ENCODE data around the gene ATP6V0A4.

Gene ATP6V0A4

DNA sequence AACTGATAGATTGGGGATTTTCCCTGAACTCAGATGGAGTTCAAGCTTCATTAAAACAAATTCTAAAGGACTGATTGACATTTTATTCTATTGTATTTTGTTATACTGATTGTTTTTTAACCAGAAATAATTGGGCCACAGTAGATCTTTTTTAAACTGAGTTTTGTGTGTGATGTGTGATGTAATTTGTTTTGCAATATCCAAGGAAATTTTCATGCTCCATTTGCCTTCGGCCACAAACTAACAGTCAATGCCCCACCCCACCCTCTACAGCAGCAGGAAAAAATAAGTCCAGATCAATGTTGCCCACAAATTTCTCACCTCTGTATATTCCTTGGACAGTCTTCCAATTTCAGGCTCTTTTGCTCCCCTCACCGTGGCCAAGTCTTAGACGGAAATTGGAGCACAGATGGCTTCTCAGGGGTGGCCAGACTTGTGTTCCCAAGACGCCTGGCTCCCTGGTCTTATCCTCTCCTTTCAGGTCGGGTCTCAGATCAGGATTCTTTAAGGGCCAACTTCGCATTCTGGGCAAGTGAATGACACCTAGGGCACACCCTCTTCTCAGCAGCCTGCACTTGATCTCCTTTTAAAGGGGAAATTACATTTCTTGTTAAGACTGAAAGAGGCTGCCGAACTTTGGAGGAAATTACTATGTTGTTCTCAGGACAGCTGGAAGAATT is 97.0 kb downstream of the ATP6V0A4 start, which contains the start of gene SVOPL:
Gene SVOPL (minus strand): TSS at position 506 of the 680 bp plus-strand sequence. CDS start 22,317 bp downstream, outside the sequence.
- Histone ChIP-seq H3K9ac (ENCODE audit: low read length) (no peak within 1 kb of the TSS), H3K14ac (ENCODE audit: low read length in 2 of 2) (no peak within 1 kb of the TSS), H2BK5ac (ENCODE audit: low read depth, low read length, poor library complexity, severe bottlenecking) (no peak within 1 kb of the TSS), H3K23ac (ENCODE audit: low read length in 2 of 2) (no peak within 1 kb of the TSS), H3K79me1 (replicated peaks; ENCODE audit: low read length, poor library complexity, severe bottlenecking) (no peaks in the 10 kb centered on the region), H2AK5ac (ENCODE audit: low read length, severe bottlenecking) (no peak within 1 kb of the TSS), H2BK12ac (ENCODE audit: low read length in 2 of 2) (no peak within 1 kb of the TSS), H4K8ac (ENCODE audit: low read length) (no peak within 1 kb of the TSS), H3K4me3 (ENCODE audit: insufficient read depth in 1 of 2, low read depth in 1 of 2, low read length in 2 of 2) (no peak within 1 kb of the TSS), H3K4me1 (ENCODE audit: control insufficient read depth, insufficient read depth, low read depth, low read length) (no peaks in the 10 kb centered on the region), H3K4me2 (ENCODE audit: low read length, poor library complexity, severe bottlenecking) (no peak within 1 kb of the TSS), H2AFZ (ENCODE audit: low read depth, low read length) (no peak within 1 kb of the TSS), H3K27me3 (ENCODE audit: control insufficient read depth in 1 of 2, insufficient read depth in 1 of 2, low read length in 2 of 2) (peaks cover 0 to 9% of the 10 kb centered on the region in 2 experiments), H3K9me3 (ENCODE audit: control insufficient read depth, low read length) (peaks cover 4% of the 10 kb centered on the region), H4K91ac (ENCODE audit: low read length) (no peak within 1 kb of the TSS), H2BK15ac (ENCODE audit: low read depth, poor library complexity, severe bottlenecking) (no peak within 1 kb of the TSS), H3K27ac (ENCODE audit: low read length, poor library complexity, severe bottlenecking) (no peak within 1 kb of the TSS), H3K4ac (ENCODE audit: low read depth in 1 of 2, low read length in 2 of 2) (no peak within 1 kb of the TSS), H3K18ac (ENCODE audit: low read depth in 1 of 2, low read length in 2 of 2) (no peak within 1 kb of the TSS), H3K36me3 (ENCODE audit: control insufficient read depth in 1 of 2, insufficient read depth in 2 of 2, low read depth in 1 of 2, low read length in 2 of 2) (no peaks in the 10 kb centered on the region), H2BK120ac (ENCODE audit: low read depth, low read length) (no peak within 1 kb of the TSS)
- 73% methylated on average over 7 of the region's 7 CpGs for WGBS
- DNase-seq, result no peak

DNA sequence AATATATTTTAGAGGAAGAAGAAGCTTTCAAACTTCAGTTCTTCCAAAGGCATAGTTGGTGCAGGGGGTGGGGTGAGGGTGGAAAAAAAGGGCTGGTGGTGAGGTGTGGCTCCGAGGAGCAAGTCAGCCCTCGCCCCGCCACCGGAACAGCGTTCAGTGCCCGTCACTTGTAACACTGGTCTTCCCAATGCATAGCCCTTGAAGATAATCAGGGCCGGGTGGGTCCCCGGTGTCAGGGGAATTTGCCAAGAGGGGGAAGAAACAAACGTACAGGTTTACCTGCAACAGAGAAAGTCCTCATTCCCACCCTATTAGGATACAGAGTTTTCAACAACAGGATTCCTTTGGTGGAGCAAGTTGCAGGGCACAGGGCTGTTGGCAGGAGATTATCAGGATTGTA is 98.3 kb downstream of the ATP6V0A4 start:
- 80% methylated on average over 8 of the region's 9 CpGs for WGBS

DNA sequence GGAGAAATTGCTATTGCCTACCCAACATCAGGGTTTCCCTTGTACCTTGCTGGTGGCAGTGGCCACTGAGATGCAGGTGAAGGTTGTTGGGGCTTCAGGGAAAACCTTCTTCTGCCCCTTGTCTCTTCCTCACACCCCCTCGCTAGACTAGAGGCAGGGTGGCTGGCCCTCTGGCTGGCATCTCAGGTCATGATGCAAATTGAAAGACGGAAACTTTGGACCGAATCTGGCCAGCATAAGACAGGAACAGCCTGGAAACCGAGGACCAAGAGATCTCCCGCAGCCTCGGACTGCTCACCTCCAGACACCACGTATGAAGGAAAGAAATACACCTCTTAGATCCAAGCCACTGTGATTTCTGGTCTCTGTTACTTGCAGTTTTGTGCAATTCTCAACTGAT is 99.7 kb downstream of the ATP6V0A4 start:
- Histone ChIP-seq H3K4me1 (ENCODE audit: control insufficient read depth, insufficient read depth, low read depth, low read length) (no peaks in the 10 kb centered on the region), H2BK15ac (ENCODE audit: low read depth, poor library complexity, severe bottlenecking) (no peak overlapping the region), H3K4me3 (ENCODE audit: insufficient read depth in 1 of 2, low read depth in 1 of 2, low read length in 2 of 2) (no peak overlapping the region), H3K27ac (ENCODE audit: low read length, poor library complexity, severe bottlenecking) (no peak overlapping the region), H3K9me3 (ENCODE audit: control insufficient read depth, low read length) (peaks cover 4% of the 10 kb centered on the region), H3K4ac (ENCODE audit: low read depth in 1 of 2, low read length in 2 of 2) (no peak overlapping the region), H3K36me3 (ENCODE audit: control insufficient read depth in 1 of 2, insufficient read depth in 2 of 2, low read depth in 1 of 2, low read length in 2 of 2) (no peaks in the 10 kb centered on the region), H4K8ac (ENCODE audit: low read length) (no peak overlapping the region), H2AFZ (ENCODE audit: low read depth, low read length) (no peak overlapping the region), H2BK12ac (ENCODE audit: low read length in 2 of 2) (no peak overlapping the region), H3K18ac (ENCODE audit: low read depth in 1 of 2, low read length in 2 of 2) (no peak overlapping the region), H4K91ac (ENCODE audit: low read length) (no peak overlapping the region), H3K4me2 (ENCODE audit: low read length, poor library complexity, severe bottlenecking) (no peak overlapping the region), H3K27me3 (ENCODE audit: control insufficient read depth in 1 of 2, insufficient read depth in 1 of 2, low read length in 2 of 2) (peaks cover 0 to 9% of the 10 kb centered on the region in 2 experiments), H3K79me1 (replicated peaks; ENCODE audit: low read length, poor library complexity, severe bottlenecking) (no peaks in the 10 kb centered on the region), H2AK5ac (ENCODE audit: low read length, severe bottlenecking) (no peak overlapping the region), H3K23ac (ENCODE audit: low read length in 2 of 2) (no peak overlapping the region), H3K9ac (ENCODE audit: low read length) (no peak overlapping the region), H3K14ac (ENCODE audit: low read length in 2 of 2) (no peak overlapping the region), H2BK5ac (ENCODE audit: low read depth, low read length, poor library complexity, severe bottlenecking) (no peak overlapping the region), H2BK120ac (ENCODE audit: low read depth, low read length) (no peak overlapping the region)
- no peak for DNase-seq
- WGBS, result 81% methylated on average over 6 of the region's 7 CpGs

More for the DNA sequence above, 98.3 kb downstream of the ATP6V0A4 start:
- H2BK15ac ChIP-seq (ENCODE audit: low read depth, poor library complexity, severe bottlenecking), result no peak overlapping the region
- H3K14ac ChIP-seq (ENCODE audit: low read length in 2 of 2), result no peak overlapping the region
- no peak overlapping the region for H2AK5ac ChIP-seq (ENCODE audit: low read length, severe bottlenecking)
- no peak overlapping the region for H3K9ac ChIP-seq (ENCODE audit: low read length)
- no peak overlapping the region for H2AFZ ChIP-seq (ENCODE audit: low read depth, low read length)
- no peak overlapping the region for H3K23ac ChIP-seq (ENCODE audit: low read length in 2 of 2)
- H3K27me3 ChIP-seq (ENCODE audit: control insufficient read depth in 1 of 2, insufficient read depth in 1 of 2, low read length in 2 of 2), result peaks cover 0 to 9% of the 10 kb centered on the region in 2 experiments
- no peak overlapping the region for H2BK5ac ChIP-seq (ENCODE audit: low read depth, low read length, poor library complexity, severe bottlenecking)
- H3K4me1 ChIP-seq (ENCODE audit: control insufficient read depth, insufficient read depth, low read depth, low read length), result no peaks in the 10 kb centered on the region
- no peaks in the 10 kb centered on the region for H3K79me1 ChIP-seq (replicated peaks; ENCODE audit: low read length, poor library complexity, severe bottlenecking)
- H4K8ac ChIP-seq (ENCODE audit: low read length), result no peak overlapping the region
- H2BK12ac ChIP-seq (ENCODE audit: low read length in 2 of 2), result no peak overlapping the region
- no peak overlapping the region for H3K4ac ChIP-seq (ENCODE audit: low read depth in 1 of 2, low read length in 2 of 2)
- H3K4me2 ChIP-seq (ENCODE audit: low read length, poor library complexity, severe bottlenecking), result no peak overlapping the region
- H3K9me3 ChIP-seq (ENCODE audit: control insufficient read depth, low read length), result peaks cover 4% of the 10 kb centered on the region
- no peak overlapping the region for H2BK120ac ChIP-seq (ENCODE audit: low read depth, low read length)
- no peak overlapping the region for H3K4me3 ChIP-seq (ENCODE audit: insufficient read depth in 1 of 2, low read depth in 1 of 2, low read length in 2 of 2)
- H4K91ac ChIP-seq (ENCODE audit: low read length), result no peak overlapping the region
- no peak overlapping the region for H3K18ac ChIP-seq (ENCODE audit: low read depth in 1 of 2, low read length in 2 of 2)
- H3K36me3 ChIP-seq (ENCODE audit: control insufficient read depth in 1 of 2, insufficient read depth in 2 of 2, low read depth in 1 of 2, low read length in 2 of 2), result no peaks in the 10 kb centered on the region
- H3K27ac ChIP-seq (ENCODE audit: low read length, poor library complexity, severe bottlenecking), result no peak overlapping the region
- no peak for DNase-seq

DNA sequence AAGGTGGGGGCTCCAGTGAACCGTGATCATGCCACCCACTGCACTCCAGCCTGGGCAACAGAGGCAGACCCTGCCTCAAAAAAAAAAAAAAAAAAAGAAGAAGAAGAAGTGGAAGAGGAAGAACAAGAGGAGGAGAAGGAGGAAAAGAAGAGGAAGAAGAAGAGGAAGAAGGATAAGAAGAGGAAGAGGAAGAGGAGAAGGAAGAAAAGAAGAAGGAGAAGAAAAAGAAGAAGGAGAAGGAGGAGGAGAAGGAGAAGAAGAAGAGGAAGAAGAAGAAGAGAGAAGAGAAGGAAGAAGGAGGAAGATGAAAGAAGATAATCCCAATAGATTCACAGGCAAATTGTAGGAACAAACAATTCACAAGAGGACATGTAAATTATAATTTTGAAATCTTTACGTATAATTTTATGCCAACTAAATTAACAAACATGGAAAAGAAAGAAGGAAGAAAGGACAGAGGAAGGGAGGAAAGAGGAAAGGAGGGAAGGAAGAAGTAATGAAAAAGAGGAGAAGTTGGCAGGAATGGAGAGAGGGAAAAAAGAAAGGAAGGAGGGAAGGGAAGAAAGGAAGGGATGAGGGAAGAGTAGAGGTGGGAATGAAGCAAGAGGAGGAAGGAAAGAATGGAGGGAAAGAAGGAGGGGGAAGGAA is 100.3 kb downstream of the ATP6V0A4 start:
- no peak overlapping the region for H4K8ac ChIP-seq (ENCODE audit: low read length)
- no peak overlapping the region for H2BK12ac ChIP-seq (ENCODE audit: low read length in 2 of 2)
- H3K4ac ChIP-seq (ENCODE audit: low read depth in 1 of 2, low read length in 2 of 2), result no peak overlapping the region
- 56% methylated on average over 1 of the region's 2 CpGs for WGBS
- H3K79me1 ChIP-seq (replicated peaks; ENCODE audit: low read length, poor library complexity, severe bottlenecking), result no peaks in the 10 kb centered on the region
- H3K9ac ChIP-seq (ENCODE audit: low read length), result no peak overlapping the region
- H3K18ac ChIP-seq (ENCODE audit: low read depth in 1 of 2, low read length in 2 of 2), result no peak overlapping the region
- peaks cover 0 to 9% of the 10 kb centered on the region in 2 experiments for H3K27me3 ChIP-seq (ENCODE audit: control insufficient read depth in 1 of 2, insufficient read depth in 1 of 2, low read length in 2 of 2)
- no peak overlapping the region for H2AFZ ChIP-seq (ENCODE audit: low read depth, low read length)
- no peak overlapping the region for H2BK120ac ChIP-seq (ENCODE audit: low read depth, low read length)
- no peak overlapping the region for H2AK5ac ChIP-seq (ENCODE audit: low read length, severe bottlenecking)
- DNase-seq, result no peak
- no peak overlapping the region for H3K23ac ChIP-seq (ENCODE audit: low read length in 2 of 2)
- H2BK5ac ChIP-seq (ENCODE audit: low read depth, low read length, poor library complexity, severe bottlenecking), result no peak overlapping the region
- H3K4me1 ChIP-seq (ENCODE audit: control insufficient read depth, insufficient read depth, low read depth, low read length), result no peaks in the 10 kb centered on the region
- no peak overlapping the region for H3K4me3 ChIP-seq (ENCODE audit: insufficient read depth in 1 of 2, low read depth in 1 of 2, low read length in 2 of 2)
- no peak overlapping the region for H4K91ac ChIP-seq (ENCODE audit: low read length)
- H2BK15ac ChIP-seq (ENCODE audit: low read depth, poor library complexity, severe bottlenecking), result no peak overlapping the region
- H3K4me2 ChIP-seq (ENCODE audit: low read length, poor library complexity, severe bottlenecking), result no peak overlapping the region
- peaks cover 4% of the 10 kb centered on the region for H3K9me3 ChIP-seq (ENCODE audit: control insufficient read depth, low read length)
- no peaks in the 10 kb centered on the region for H3K36me3 ChIP-seq (ENCODE audit: control insufficient read depth in 1 of 2, insufficient read depth in 2 of 2, low read depth in 1 of 2, low read length in 2 of 2)
- no peak overlapping the region for H3K14ac ChIP-seq (ENCODE audit: low read length in 2 of 2)
- no peak overlapping the region for H3K27ac ChIP-seq (ENCODE audit: low read length, poor library complexity, severe bottlenecking)

Measured in mesenchymal stem cell (in vitro differentiated cells and primary cell).